ENCODE results near the gene HOXD3.

The HOXD3 gene

DNA sequence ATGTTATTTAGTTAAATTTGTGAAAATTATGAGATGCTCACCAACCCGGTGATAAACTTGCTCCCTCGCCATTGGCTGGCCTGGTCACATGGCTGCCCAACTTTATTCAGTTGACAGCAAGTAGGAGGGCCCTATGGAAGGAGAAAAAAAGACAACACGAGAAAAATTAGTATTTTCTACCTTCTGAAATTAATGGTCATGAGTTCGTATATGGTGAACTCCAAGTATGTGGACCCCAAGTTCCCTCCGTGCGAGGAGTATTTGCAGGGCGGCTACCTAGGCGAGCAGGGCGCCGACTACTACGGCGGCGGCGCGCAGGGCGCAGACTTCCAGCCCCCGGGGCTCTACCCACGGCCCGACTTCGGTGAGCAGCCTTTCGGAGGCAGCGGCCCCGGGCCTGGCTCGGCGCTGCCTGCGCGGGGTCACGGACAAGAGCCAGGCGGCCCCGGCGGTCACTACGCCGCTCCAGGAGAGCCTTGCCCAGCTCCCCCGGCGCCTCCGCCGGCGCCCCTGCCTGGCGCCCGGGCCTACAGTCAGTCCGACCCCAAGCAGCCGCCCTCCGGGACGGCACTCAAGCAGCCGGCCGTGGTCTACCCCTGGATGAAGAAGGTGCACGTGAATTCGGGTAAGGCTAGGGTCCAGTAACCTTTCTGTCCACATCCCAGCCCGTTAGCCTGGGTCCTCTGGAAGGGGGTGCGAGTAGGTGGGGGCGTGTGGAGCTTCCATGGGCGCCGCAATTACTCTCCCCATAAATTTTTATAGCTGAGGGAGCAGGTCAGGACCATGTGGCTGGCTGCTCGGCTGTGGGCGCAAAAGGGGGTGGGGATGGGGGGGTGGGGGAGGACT, 5.4 kb upstream of the HOXD3 start, which contains the start of gene HOXD4:
HOXD4 (plus strand) TSS at position 109 of the 846 bp plus-strand sequence; CDS start at position 193, 84 bp downstream.
- DNase-seq: no peak

DNA sequence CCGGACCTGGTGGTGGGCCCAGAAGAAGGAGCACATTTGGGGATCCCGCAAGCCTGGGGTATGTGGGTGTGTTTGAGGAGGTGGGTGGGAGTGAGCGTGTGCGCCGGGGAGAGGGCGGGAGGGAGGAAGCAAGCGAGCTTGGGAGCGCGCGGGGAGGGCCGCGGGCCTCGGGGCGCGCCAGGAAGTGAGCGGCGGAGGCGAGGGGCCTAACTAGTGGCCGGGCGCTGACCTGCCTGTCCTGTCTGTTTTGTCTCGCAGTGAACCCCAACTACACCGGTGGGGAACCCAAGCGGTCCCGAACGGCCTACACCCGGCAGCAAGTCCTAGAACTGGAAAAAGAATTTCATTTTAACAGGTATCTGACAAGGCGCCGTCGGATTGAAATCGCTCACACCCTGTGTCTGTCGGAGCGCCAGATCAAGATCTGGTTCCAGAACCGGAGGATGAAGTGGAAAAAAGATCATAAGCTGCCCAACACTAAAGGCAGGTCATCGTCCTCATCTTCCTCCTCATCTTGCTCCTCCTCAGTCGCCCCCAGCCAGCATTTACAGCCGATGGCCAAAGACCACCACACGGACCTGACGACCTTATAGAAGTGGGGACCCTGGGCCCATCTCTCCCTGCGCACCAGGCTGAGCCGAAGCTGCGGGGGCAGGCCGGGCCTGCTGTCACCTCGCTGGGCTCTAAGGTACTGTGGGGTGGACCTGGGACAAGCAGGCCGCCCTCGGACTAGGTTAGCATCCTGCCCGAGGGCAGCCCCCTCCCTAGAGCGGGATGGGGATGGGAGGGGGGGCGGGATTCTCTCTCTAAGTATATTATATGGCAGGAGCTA, 4.5 kb upstream of the HOXD3 start:
- no peak for DNase-seq

DNA sequence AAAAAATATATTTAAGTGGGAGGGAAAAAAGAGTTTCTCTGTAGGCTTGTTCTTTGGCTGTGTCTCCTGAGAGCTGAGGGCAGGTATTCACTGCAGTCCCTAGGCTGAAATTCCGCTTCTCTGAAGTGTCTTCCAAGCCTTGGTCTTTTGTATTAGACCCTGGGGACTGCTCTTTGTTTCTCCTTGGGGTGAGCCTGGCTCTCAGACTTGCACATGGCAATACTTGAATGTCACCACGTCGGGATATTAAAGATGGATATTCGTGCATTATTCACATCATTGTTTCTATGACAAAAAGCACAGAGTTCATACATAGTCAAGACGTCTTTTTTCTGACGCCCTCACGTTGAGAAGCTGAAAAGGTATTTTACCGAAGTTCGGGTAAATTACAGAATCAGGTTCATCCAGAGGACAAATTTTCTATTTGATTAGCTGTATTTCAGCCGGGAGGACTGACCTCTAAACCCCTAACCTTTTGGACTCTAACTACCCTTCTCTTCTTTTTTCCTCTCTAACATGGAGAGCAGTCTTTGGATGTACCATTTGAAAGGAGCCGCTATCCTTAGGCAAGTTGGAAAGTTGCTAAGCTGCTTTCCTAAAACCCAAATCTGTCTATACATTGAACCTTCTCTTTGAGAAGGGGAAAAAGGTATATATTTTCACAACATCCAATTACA, 2.4 kb upstream of the HOXD3 start:
- DNase-seq: no peak

DNA sequence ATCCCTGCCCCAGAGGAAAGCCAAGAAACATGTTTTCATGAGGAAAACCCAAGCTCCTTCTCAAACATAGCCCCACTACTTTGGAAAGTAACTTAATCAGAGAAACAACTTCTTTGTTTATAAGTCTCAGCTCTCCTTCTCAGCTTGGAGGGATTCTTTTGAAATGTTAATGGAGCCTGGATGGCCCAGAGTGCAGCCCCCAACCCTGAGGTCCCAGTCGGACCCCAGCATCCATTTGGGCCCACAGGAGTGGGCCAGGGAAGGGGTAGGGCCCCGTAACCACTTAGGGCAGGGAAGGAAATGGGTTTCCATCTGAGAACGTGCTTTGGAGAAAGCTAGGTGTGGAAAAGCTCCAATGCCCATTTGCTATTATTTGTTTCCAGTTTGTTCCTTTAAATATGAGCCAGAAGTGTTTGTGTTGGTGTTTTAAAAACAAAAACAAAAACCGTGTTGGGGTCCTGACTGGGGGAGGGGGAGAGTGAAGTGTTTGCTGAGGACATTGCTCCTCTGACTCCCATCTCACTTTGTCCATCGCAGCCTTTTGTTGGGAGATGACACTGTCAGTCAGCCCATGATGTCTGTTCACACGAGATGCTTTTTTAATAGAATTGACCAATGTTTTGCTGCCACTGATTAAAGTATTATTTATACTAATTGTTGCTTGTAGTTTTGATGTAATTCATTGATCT, 1.6 kb upstream of the HOXD3 start:
- DNase-seq: no peak

DNA sequence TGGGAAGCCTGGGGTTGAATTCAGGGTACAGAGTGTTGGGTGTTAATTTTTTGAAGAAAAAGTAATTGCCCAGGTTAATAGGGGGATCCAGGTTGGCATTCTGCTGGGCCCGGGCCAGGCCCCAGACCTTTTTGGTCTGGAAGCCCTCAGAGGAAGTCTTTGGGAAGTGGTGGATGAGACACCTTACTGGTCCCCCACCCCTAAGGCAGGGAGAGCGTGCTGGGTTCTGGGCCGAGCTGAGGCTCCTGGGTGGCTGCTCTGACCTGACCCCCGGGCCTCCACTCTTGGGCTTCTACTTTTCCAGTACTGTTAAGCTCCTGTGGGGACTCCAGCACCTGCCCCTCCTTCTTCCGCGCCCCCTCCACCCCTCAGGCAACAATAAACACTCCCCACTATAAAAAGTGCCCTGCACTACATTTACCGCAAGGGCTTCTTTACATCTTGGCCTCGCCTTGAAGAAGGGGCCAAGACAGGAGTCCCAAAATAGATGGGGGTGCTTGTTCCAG, 753 bp upstream of the HOXD3 start:
- DNase-seq: no peak

DNA sequence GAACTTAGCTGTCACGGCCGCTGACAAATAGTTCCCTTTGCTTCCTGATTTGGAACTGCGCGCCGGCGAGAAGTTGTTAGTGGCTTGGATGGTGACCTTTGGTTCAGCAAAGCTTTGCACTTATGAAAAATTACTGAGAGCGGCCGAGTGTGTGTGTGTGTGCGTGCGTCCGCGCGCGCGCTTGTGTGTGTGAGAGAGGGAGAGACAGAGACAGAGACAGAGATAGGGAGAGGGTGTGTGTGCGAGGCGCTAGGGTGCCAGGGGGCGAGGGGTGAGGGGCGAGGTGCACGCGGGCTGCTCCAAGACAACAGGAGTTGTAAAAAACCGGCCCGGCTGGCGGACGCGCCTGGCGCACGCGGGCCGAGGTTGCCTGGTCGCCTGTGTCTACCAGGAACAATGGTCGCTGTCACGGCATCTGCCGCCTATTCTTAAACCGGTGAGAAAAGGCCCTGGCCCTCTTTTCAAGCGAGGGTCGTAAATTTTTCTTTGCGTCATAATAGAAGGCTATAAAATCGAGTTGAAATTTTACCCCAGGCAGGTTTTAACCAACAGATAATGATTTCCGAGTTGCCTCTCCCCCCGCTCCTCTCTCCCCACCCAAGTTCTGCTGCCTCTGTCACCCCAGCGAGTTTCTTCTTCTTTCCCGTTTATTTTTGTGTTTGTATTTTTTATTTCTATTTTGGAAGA, 535 bp downstream of the HOXD3 start:
- no peak for DNase-seq

DNA sequence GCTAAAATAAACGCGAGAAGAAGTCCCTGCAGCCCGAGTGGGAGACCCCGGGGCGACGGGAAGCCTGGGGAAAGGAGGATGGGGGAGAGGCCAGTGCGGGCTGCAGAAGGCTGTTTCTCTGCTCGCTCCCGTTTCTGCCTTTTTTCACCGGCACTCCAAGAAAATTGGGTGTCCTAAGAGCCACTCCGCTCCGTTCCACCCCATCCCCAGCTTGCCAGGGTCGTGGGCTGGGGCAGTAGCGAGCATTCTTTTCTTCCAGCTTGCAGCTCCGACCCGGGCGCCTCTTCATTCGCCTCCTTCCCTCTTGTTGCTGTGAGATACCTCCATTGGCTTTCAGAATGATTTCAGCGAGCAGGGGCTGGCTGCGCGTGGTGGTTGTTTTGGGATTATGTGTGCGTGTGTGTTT, 1.1 kb downstream of the HOXD3 start:
- DNase-seq: no peak

DNA sequence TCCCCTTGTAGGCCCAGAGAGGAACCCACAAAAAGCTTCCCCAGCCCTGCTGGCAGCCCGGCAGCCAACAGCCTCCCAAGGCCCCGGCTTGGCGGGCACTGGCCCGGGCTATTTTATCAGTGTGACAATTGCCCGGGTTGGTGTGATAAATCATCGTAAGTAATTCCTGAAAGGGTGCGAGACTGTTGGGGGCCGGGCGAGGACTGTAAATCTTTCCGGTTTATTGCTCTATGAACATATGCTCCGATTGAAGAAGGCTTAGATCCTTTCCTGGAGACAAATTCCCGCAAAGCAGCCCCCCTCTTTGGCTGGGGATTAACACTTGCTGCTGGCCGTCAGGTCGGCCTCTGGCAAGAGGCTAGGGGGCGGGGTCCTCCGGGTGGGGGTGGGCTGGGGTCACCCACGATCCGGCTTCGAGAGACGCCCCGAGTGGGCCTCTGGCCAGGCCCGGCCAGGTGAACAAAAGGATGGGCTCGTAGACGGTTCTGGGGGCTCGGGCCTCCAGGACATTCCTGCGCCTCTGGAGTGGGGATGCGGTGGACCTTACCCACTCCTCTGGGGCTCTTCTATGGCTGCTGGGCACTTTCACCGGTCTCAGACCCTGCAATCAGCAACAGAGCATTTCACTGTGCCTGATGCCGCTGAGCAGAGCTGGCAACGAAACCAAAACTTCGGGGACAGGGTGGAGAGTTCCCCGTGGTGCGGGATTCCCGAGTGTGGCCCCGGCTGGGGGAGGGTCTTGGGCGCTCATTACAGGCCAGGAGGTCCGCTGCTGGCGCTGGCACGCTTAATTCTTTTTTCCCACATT, 2.0 kb downstream of the HOXD3 start:
- no peak for DNase-seq

DNA sequence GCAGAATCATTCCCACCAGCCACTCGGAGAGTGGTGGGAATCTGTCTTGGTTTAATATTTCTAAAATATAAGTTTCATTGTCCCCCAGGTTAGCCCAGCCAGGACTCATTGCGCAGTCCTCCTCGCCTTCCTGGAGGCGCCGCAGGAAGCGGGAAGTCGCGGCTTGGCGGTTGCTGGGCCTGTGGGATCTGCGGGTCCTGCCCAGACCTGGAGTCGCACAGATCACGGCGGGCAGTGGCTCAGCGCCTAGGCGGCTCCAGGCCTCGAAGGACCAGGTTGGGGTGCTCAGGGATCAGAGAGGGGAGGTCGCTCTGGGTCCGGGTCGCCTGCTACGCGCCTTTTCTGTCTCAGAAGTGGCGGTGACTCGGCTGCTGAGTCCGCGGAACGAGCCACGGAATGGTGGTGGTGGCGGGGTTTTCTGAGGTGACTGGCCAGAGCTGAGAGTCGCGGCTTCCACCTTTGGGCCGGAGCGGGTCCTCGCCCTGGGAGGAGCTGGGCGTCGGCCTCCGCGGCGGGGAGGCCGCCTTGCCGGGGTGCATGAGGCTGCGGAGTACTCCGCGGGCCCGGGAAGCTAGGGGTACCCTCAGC, 2.6 kb downstream of the HOXD3 start:
- DNase-seq: no peak

DNA sequence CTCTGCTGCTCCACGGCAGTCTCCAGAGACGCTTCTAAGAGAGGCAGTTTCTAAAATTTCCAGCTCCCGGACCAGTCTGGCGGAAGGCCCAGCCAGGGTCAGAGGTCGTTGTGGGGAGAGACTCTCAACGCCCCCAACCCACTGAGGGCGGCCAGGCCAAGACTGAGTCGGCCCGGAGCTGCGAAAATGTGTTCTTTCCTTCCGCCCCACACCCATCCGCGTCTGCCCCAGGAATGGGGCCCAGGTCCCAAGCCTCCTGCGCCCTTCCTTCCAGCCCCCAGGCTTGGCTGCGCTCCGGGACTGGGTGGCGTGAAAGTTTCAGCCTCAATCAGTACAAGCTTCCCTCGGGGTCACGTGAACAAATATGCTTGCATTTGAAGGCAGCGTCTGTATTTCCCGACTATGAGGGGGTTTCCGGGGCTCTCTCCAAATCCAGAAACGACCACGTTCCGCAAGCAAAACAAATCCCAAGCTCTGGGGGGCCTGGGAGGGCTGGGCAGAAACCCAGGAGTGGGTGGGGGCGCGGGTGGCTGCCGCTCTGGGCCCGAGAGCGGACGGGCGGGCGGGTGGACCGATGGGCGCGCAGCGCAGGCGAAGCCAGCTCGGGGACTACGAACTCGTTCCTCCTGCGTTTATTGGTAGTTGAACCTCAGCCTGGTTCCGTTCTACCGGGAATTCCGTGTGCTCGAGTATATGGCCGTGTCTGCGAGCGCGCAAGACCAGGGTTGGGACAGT, 3.3 kb downstream of the HOXD3 start:
- DNase-seq: no peak

DNA sequence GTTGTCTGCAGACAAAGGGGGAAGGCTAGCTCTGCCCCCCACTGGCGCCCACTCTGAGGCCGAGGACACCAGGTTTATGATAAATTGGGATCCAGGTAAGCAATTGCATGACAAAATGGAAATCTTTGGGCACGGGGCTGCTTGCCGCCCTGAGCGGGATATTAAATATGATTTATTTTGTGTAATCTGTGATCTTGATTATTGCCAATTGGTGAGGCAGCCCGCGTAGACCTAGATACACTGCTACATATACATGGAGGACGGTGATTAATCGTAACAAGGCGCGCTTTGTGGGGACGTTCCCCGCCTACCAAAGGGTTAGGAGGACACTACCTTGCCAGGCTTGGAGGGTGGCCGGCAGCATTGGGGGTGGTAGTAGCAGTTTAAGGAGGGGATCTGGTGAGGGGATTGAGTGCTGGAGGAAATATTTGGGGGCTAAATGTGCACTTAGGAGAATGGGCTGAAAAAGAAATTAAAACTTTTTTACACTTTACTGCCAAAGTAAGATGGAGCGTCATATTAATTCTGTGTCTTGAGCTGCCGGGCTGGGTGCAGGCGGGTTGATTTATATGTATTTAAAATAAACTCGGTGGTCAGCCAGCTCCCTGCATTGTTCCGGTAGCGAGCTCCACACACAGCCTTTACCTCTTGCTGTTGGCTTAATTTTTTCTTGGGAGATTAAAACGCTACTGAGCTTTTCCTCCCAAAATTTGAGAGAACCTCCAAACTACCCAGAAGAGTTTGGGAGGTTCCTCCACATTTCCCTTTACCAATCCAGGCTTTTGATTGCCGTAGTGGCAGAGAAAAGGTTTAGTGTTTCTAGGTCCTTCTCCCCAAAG, 4.1 kb downstream of the HOXD3 start:
- no peak for DNase-seq

DNA sequence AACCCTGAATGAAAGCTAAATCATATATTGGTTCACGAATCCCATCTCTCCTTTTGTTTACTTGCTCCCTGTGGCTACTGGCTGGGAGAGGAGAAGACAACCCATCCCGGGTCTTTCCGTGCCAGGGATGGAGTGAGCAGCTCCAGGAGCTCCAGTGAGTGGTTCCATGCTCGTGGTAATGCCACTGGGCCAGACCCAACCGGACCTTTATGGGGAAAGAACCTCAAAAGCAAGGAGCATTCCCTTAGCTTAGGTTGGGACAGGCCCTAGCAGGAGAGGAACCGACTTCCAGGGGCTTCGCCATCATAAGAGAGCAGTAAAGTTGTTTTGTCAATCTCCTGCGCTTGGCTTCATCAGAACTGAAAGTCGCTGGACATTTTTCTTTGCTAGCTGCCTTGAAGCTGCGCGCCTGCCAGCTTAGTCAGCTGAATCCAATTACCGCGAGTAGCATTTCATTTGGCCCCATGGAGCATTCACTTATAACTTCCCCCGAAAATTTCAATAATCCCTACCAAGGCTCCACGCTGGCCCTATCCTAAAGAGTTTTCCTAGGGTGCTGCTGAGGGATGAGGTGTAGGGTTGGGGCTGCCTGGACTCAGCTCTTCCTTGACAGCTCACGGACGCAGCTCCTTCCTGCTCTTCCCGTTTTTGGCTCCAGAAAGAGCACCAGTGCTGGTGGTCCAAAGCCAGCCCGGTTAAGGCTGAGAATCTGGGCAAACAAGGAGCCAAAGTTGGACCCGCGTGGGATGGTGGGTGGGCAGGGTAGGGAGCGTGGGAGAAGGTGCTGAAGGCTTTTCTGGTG, 4.9 kb downstream of the HOXD3 start:
- no peak for DNase-seq

DNA sequence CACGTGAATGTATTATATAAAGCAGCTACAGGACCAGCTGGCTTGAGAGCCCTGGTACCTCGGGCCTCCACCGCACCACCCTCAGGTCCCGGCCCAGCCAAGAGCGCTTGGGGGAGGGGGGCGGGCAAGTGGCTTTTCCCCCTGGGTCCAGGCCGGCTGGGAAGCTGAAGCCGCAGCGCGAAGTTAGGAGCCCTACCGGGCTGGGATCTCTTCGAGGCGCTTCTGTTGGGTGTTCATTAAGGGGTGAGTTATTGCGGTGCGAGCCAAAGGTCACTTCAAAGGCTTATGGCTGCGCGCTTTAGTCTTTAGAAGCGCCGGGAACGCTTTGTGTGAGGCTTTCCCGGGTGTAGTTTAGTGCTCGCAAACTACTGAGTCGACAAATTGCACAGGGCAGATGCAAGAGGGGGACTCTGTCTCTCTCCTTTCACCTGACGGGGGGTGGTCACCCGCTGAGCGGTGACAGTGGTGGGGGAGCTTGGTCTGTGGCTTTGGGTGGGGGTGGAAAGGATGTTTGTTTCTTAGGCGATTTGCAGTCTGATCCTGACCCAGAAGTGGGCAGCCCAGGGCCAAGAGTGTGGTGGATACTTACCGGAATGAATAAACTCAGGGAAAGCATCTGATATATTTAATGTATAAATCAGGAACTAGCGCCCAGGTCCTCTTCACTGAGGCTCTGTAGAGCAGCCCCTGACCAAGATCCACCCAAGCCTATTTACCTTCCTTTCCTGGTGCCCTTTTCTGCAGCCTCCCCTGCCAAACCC, 6.0 kb downstream of the HOXD3 start:
- DNase-seq: no peak

DNA sequence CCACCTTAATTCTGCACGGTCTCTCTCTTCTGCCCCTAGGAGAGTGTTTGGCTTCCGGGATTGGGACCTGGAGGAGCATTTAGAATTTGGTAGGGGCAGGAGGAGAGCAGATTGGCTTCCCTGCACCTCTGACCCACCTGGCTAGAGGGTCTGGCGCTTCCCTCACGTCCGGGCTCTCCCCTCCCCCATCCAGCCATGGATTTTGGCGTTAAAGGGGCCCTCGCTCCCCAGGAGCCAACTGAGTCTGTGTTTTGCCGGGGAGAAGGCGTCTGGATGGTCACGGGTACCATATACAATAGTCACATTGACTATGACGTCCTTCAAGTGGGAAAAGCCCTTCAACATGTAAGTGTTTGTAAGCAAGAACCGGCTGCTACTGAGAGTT, 6.6 kb downstream of the HOXD3 start:
- no peak for DNase-seq

DNA sequence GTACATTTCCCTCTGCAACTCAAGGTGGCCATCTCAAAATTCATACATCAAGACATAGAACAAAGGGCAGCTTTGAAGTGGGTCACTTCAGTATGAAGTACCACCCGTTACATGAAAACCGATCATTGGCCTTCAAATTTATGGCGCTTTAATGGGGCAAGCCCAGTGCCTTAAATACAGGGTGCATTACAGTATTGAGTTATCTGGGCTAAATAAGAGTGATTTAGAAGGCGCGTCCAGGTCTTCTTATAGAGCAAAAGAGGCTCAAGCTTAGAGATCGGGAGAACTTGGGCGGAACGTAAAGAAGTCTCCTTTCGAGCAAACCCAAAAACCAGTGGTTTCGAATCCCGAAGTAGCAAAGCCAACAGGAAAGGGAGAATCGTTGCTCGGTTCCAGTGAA, 7.1 kb downstream of the HOXD3 start:
- DNase-seq: no peak

DNA sequence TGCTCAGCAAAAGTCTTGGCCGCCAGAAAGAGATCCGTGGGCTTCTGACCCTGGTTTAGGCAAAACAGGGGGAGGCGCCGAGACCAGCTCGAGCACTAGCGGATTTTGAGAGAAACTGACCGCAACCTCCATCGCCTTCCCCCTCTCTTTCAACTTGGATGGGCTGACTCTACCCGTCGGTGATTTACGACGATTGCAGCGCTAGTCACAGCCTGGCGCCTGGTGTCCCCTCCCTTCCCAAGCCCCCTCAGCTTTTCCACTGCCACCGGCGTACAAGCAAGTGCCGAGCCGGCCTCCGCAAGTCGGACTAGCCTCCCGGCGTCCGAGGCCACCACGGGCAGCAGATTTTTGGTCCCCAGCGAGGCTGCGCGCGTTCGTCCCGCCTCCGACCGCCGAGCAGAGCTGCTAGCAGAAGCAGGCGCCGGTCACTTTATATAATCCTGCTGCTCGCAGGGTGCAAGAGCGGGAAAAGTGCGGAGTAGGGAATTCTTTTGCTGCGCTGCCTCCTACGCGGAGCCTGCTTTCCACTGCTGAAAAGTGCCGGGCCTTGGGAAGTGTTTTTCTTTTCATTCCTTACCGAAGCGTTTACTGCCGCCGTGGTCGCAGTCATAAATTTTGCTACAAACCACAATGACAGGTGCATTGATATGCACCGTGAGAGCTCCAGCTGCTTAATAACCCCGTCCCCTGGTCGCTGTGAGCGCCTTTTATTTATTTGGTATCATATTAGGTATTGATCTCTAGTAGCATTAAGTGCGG, 7.7 kb downstream of the HOXD3 start:
- no peak for DNase-seq

Measured in stimulated activated CD8-positive, alpha-beta memory T cell treated with anti-CD3 and anti-CD28 coated beads, Interleukin-4, amount 100 ng/mL, for 48 hours (primary cell).